ENCODE results near the gene DNAJC18.

- TF ChIP-seq, protein P1, sequence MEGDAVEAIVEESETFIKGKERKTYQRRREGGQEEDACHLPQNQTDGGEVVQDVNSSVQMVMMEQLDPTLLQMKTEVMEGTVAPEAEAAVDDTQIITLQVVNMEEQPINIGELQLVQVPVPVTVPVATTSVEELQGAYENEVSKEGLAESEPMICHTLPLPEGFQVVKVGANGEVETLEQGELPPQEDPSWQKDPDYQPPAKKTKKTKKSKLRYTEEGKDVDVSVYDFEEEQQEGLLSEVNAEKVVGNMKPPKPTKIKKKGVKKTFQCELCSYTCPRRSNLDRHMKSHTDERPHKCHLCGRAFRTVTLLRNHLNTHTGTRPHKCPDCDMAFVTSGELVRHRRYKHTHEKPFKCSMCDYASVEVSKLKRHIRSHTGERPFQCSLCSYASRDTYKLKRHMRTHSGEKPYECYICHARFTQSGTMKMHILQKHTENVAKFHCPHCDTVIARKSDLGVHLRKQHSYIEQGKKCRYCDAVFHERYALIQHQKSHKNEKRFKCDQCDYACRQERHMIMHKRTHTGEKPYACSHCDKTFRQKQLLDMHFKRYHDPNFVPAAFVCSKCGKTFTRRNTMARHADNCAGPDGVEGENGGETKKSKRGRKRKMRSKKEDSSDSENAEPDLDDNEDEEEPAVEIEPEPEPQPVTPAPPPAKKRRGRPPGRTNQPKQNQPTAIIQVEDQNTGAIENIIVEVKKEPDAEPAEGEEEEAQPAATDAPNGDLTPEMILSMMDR (conservative IDR thresholded peaks at IDR 0.05; ENCODE audit: low read depth, low read length) = peak; percentile 62
- no peak for TF ChIP-seq EZH2 (IDR thresholded peaks at IDR 0.05; ENCODE audit: borderline replicate concordance, low read depth, low read length, poor library complexity, severe bottlenecking)
Measured at GRCh38 chr5:139394123-139394653, 45.1 kb downstream of the DNAJC18 start.

Data from A673 (cell line).